HepG2 (cell line): ENCODE results near the gene JPH4. TPM values are rescaled to one million over a fixed set of nuclear protein-coding genes. Genes with fewer than 3 reads are reported as not detected.

Source experiments
- BORCS8-MEF2B ChIP-seq: sonication (generic); formaldehyde crosslinking; IDR thresholded peaks from 2 replicates; pipeline ENCODE4 v1.8.0; 2022; ENCODE audit warnings: mild to moderate bottlenecking, missing genetic modification reagents
- CENPT ChIP-seq: sonication (generic); formaldehyde crosslinking; IDR thresholded peaks from 2 replicates; pipeline ENCODE4 v1.8.0; 2022; ENCODE audit warnings: low read depth, mild to moderate bottlenecking, moderate library complexity, missing genetic modification reagents
- CENPX ChIP-seq: sonication (generic); formaldehyde crosslinking; IDR thresholded peaks from 2 replicates; pipeline ENCODE4 v1.9.0; 2021; ENCODE audit warnings: mild to moderate bottlenecking, missing genetic modification reagents, moderate library complexity
- FUBP1 ChIP-seq: sonication (generic); formaldehyde crosslinking; IDR thresholded peaks from 2 replicates; pipeline ENCODE4 v1.5.1; 2020; ENCODE audit warnings: missing genetic modification reagents, mild to moderate bottlenecking, borderline replicate concordance
- GFI1 ChIP-seq: sonication (generic); formaldehyde crosslinking; IDR thresholded peaks from 2 replicates; pipeline ENCODE4 v1.5.0; 2020; ENCODE audit warnings: missing genetic modification reagents, mild to moderate bottlenecking, borderline replicate concordance
- HDAC1 ChIP-seq: sonication (generic); formaldehyde crosslinking; IDR thresholded peaks from 2 replicates; pipeline ENCODE4 v1.5.1; 2020; ENCODE audit warnings: mild to moderate bottlenecking, missing genetic modification reagents
- HNRNPH1 ChIP-seq: fragments of 200-400 bp; formaldehyde crosslinking; optimal IDR thresholded peaks from 2 replicates; pipeline ENCODE3; 2017; ENCODE audit warnings: mild to moderate bottlenecking, low read depth, low read length
- HNRNPLL ChIP-seq: fragments of 200-400 bp; formaldehyde crosslinking; IDR thresholded peaks from 2 replicates; pipeline ENCODE4 v1.6.1; 2017; ENCODE audit warnings: mild to moderate bottlenecking, low read depth, low read length; ENCODE audit not compliant: poor library complexity, severe bottlenecking
- KAT2B ChIP-seq: fragments of 150-350 bp; IDR thresholded peaks from 2 replicates; pipeline ENCODE4 v1.6.1; 2014; ENCODE audit warnings: low read depth, low read length, borderline replicate concordance
- TBX3 ChIP-seq: fragments of 450-650 bp; IDR thresholded peaks from 2 replicates; pipeline ENCODE4 v1.6.1; 2017; ENCODE audit warnings: antibody characterized with exemption, mild to moderate bottlenecking, inconsistent platforms, borderline replicate concordance
- TMF1 ChIP-seq: sonication (generic); formaldehyde crosslinking; IDR thresholded peaks from 2 replicates; pipeline ENCODE4 v1.8.1; 2022; ENCODE audit warnings: low read depth, missing genetic modification reagents
- XBP1 ChIP-seq: sonication (generic); formaldehyde crosslinking; IDR thresholded peaks from 2 replicates; pipeline ENCODE4 v1.5.0; 2020; ENCODE audit warnings: missing genetic modification reagents
- ZBTB20 ChIP-seq: sonication (generic); formaldehyde crosslinking; IDR thresholded peaks from 2 replicates; pipeline ENCODE4 v1.8.1; 2023; ENCODE audit warnings: missing genetic modification reagents, low read depth, mild to moderate bottlenecking, borderline replicate concordance
- ZKSCAN1 ChIP-seq: fragments of 150-350 bp; IDR thresholded peaks from 2 replicates; pipeline ENCODE4 v1.6.1; 2014; ENCODE audit warnings: low read length
- ZNF225 ChIP-seq: sonication (generic); formaldehyde crosslinking; IDR thresholded peaks from 2 replicates; pipeline ENCODE4 v1.4.0; 2020; ENCODE audit warnings: mild to moderate bottlenecking, missing genetic modification reagents
- ZNF496 ChIP-seq: sonication (generic); formaldehyde crosslinking; IDR thresholded peaks from 2 replicates; pipeline ENCODE4 v1.8.1; 2023; ENCODE audit warnings: mild to moderate bottlenecking, moderate library complexity, missing genetic modification reagents; ENCODE audit not compliant: insufficient replicate concordance
- ZNF572 ChIP-seq: sonication (generic); formaldehyde crosslinking; IDR thresholded peaks from 2 replicates; pipeline ENCODE4 v1.5.1; 2020; ENCODE audit warnings: mild to moderate bottlenecking, missing genetic modification reagents
- ZNF776 ChIP-seq: sonication (generic); formaldehyde crosslinking; IDR thresholded peaks from 2 replicates; pipeline ENCODE4 v1.4.0; 2020; ENCODE audit warnings: mild to moderate bottlenecking, missing genetic modification reagents
- polyA plus RNA-seq, 8 experiments: library from polyadenylated mRNA; depleted of rRNA in 3 of 8; stranded (reverse) in 7 of 8; unstranded in 1 of 8; fragments of >200 nt; fragmentation: Illumina TruSeq in 4 of 8; extraction: Trizol in 4 of 8; gene quantifications; 2 replicates each; pipeline versions ENCODE4 v1.2.1 to v1.2.3, GENCODE V29; 2011 to 2016; ENCODE audit warnings: low read depth in 4 of 8, missing spikeins in 1 of 8, mixed read lengths in 1 of 8; ENCODE audit not compliant: insufficient read depth in 1 of 8
- total RNA-seq, 5 experiments: library from RNA; depleted of rRNA; stranded (reverse); fragments of >200 nt; fragmentation: Illumina TruSeq; extraction: Trizol; gene quantifications; 2 replicates each; pipeline ENCODE4 v1.2.3, GENCODE V29; 2016; ENCODE audit warnings: low read depth in 1 of 5
- TF ChIP-seq, protein P1 (sequence below): sonication (generic); formaldehyde crosslinking; IDR thresholded peaks from 2 replicates; pipeline ENCODE4 v1.4.0; 2020; ENCODE audit warnings: mild to moderate bottlenecking, missing genetic modification reagents
- TF ChIP-seq, protein P2 (sequence below): sonication (generic); formaldehyde crosslinking; IDR thresholded peaks from 2 replicates; pipeline ENCODE4 v1.4.0; 2020; ENCODE audit warnings: low read depth, mild to moderate bottlenecking, missing genetic modification reagents
- TF ChIP-seq, protein P3 (sequence below): sonication (generic); formaldehyde crosslinking; IDR thresholded peaks from 2 replicates; pipeline ENCODE4 v1.8.1; 2022; ENCODE audit warnings: low read depth, mild to moderate bottlenecking, missing genetic modification reagents

JPH4 gene
- total and polyA plus RNA-seq, 2 of the 13 experiments (the other 11 are each of a cell fraction or from before 2014, with no cell fraction given) = 0.08 to 0.22 TPM

DNA sequence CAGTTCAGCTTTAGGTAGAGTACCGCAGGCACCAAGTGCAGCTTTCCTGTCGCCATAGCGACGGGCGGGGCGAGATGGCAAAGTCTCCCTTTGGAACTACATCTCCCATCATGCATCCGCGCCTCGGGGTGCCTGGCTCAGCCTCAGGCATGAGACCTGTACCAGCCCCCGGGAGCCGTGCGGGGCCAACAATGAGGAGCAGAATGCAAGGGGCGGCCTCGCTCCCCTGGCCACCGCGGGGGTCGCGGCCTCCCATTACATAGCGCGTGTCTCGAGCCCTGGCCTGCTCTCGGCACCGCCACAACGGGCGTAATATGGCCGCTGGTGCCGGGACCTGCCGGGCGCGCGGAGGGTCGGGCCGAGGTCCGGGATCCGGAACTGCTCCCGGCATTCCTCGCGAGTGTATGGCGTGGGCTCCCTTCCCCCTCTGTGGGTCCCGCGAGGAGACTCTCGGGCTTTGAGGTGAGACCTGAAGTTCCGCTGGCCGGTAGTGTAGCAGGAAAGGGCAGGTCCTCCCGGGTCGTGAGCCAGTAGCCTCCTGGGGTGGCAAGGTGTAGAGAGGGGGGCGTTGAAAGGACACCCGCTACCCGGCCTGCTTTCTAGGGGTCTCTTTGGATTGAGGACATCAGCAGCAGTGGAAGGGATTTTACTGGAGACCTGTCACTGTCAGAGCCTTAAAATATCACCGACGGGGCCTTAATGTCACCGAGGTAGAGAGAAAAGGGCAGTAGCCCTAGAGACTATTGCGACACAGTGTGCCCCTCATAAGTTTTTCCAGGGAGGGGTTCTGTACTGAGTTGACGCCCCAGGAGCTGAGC lies 22.5 kb downstream of the JPH4 start, which contains the start of gene THTPA (continued):
- TF ChIP-seq ZNF225 (CRISPR knock-in tag) (peak; percentile 99), ZNF572 (CRISPR knock-in tag) (peak; percentile 99), HDAC1 (CRISPR knock-in tag) (peak; percentile 100), ZBTB20 (CRISPR knock-in tag) (peak; percentile 99), ZNF496 (CRISPR knock-in tag) (no peak), KAT2B (0 out of 2 replicates have a peak, but pooled peaks have one; percentile 9), TMF1 (CRISPR knock-in tag) (peak; percentile 91; the same call in 1 of the 2 replicates), ZKSCAN1 (peak; percentile 57; the same call in 1 of the 2 replicates), ZNF776 (CRISPR knock-in tag) (peak; percentile 95), FUBP1 (CRISPR knock-in tag) (no peak; the same call in none of the 2 replicates), HNRNPH1 (no peak), XBP1 (CRISPR knock-in tag) (peak; percentile 92), TBX3 (peak; percentile 56; the same call in 1 of the 2 replicates), CENPT (CRISPR knock-in tag) (peak; percentile 77), HNRNPLL (peak; percentile 91), GFI1 (CRISPR knock-in tag) (peak; percentile 70; the same call in 1 of the 2 replicates), BORCS8-MEF2B (CRISPR knock-in tag) (peak; percentile 99), CENPX (CRISPR knock-in tag) (no peak)
- TF ChIP-seq, protein P1, sequence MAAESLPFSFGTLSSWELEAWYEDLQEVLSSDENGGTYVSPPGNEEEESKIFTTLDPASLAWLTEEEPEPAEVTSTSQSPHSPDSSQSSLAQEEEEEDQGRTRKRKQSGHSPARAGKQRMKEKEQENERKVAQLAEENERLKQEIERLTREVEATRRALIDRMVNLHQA = peak; percentile 66; the same call in 1 of the 2 replicates
- TF ChIP-seq, protein P2, sequence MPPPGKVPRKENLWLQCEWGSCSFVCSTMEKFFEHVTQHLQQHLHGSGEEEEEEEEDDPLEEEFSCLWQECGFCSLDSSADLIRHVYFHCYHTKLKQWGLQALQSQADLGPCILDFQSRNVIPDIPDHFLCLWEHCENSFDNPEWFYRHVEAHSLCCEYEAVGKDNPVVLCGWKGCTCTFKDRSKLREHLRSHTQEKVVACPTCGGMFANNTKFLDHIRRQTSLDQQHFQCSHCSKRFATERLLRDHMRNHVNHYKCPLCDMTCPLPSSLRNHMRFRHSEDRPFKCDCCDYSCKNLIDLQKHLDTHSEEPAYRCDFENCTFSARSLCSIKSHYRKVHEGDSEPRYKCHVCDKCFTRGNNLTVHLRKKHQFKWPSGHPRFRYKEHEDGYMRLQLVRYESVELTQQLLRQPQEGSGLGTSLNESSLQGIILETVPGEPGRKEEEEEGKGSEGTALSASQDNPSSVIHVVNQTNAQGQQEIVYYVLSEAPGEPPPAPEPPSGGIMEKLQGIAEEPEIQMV = peak; percentile 98
- TF ChIP-seq, protein P3, sequence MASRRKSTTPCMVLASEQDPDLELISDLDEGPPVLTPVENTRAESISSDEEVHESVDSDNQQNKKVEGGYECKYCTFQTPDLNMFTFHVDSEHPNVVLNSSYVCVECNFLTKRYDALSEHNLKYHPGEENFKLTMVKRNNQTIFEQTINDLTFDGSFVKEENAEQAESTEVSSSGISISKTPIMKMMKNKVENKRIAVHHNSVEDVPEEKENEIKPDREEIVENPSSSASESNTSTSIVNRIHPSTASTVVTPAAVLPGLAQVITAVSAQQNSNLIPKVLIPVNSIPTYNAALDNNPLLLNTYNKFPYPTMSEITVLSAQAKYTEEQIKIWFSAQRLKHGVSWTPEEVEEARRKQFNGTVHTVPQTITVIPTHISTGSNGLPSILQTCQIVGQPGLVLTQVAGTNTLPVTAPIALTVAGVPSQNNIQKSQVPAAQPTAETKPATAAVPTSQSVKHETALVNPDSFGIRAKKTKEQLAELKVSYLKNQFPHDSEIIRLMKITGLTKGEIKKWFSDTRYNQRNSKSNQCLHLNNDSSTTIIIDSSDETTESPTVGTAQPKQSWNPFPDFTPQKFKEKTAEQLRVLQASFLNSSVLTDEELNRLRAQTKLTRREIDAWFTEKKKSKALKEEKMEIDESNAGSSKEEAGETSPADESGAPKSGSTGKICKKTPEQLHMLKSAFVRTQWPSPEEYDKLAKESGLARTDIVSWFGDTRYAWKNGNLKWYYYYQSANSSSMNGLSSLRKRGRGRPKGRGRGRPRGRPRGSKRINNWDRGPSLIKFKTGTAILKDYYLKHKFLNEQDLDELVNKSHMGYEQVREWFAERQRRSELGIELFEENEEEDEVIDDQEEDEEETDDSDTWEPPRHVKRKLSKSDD (CRISPR knock-in tag) = peak; percentile 97
